HG03457 (cell line): ENCODE results near the gene TMUB1.

Experiments
- ATAC-seq: cut with Tn5 transposase; IDR thresholded peaks from one replicate; pipeline ENCODE4 v1.9.1; 2021; ENCODE audit warnings: moderate number of reproducible peaks; ENCODE audit not compliant: unreplicated experiment

The TMUB1 gene

DNA sequence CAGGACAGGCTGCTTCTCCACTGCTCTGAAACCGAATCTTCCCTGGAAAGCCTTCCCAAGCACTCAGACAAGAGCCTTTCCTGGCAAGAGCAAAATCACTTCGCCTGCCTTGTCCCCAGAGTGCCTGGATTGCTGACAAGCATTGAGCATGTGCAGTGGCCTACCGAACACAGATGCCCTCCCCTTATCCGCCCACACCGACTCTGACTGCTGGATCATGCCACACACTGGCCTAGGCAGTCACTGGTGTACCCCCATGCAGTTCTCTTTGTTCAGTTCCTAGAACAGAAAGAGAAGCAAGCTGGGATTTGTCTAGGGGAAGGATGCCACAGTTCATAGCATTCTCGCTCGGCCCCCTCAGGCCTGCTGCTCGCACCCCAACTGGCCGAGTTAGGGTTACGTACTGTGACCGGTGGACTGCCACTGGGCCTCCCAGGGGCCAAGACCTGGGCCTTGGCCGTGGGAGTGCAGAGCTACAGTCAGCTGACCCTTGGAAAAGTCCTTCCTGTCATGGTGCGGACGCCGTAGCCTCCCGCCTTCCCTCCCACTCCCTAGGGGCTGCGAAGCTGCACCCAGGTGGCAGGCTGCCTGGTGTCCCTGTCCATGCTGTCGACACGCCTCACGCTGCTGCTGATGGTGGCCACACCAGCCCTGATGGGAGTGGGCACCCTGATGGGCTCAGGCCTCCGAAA lies 48.1 kb downstream of the TMUB1 start:
- no peak for ATAC-seq

- ATAC-seq = no peak
These were observed 48.8 kb downstream of the TMUB1 start for GRCh38 chr7:151034312-151035025.

DNA sequence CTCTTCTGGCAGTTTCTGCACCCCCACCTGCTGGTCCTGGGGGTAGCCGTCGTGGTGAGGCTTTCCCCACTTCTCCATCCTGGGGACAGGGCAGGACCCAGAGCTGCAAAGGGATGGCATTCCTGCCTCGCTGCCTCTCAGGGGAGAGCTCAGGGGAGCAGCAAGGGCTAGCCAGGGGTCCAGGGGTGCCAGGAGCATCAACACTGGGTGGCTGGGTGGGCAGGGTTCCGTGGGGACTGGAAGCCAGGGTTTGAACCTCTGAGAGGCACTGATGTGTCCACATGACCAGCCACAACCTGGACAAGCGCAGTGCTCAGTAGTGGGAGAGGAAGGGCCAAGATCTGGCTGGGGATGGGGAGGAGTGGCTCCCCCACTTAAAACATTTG lies 49.4 kb downstream of the TMUB1 start:
- no peak for ATAC-seq

DNA sequence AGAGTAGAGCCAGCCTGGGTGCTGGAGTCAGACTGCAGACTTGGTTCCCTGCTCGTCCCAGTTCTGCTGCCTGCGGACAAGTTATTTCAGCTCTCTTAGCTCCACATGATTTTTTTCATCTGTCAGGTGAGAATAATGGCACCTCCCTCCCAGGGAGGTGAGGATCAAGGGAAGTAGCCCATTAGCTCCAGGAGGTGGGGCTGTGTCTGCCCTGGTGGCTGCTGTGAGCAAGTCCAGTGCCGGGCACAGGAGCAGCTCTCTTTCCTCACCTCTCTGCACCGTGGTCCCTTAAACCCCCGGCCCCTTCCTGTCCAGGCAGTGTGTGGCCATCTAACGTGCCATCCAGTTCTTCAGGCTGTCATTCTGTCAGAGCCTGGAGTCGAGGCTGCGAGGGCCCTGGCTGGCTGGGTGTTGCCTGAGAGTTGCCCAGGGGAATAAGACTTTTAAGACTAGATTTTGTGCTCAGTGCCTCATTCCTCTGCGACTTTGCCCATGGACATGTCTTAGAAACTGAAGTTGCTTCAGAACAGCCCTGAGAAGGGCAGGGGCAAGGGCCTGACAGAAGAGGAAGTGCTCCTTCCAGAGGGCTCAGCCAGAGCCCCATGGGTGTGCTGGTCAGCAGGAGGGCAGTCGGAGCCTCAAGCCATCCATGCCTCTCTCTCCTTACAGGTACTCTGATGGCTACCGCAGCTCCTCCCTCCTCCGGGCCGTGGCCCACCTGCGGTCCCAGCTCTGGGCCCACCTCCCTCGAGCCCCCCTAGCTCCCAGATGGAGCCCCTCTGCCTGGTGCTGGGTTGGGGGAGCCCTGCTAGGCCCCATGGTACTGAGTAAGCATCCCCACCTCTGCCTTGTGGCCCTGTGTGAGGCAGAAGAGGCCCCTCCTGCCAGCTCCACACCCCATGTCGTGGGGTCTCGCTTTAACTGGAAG lies 50.1 kb downstream of the TMUB1 start:
- ATAC-seq = no peak
